GM19035 (cell line): ENCODE results near the gene ILF3.

Source experiments
- ATAC-seq: cut with Tn5 transposase; IDR thresholded peaks from one replicate; pipeline ENCODE4 v1.9.1; 2021; ENCODE audit not compliant: unreplicated experiment

ILF3 gene

DNA sequence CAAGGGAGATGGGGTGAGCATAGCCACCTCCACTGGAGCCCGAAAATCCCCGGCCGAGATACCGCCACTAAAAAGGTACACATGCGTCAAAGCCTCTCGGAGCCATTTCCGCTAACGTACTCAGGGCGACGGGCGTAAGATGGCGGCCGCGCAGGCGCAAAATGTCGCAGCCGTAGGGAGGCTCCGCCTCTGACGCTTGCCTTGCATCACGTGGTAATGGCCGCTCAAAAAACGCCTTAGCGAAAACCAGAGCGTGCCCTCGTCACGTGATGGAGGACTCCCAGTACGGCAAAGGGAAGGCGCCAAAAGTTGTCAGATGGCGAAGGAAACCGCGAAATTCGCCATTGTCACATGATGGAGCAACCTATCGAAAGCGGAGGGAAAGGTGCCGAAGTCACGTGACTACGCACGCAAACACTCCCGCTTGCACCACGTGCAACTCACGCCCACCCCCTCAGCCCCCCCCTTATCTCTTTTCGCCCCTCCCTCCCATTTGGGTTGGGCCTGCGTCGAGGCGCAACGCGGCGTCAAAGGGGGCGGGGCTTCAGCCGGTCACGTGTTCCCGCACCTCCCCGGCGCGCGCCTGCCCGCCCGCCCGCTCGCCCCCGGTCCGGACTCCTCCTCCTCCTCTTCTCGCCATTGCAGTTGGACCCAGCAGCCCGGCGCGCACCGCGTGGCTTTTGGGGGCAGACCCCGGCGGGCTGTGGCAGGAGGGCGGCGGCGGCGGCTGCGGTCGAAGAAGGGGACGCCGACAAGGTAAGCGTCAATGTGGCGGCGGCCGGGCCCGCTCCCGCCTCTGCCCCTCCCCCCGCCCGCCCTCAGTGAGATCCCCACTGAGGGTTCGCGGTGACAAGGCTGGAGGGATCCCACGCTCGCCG lies at the start of gene ILF3:
ILF3 (plus strand) TSS at position 615 of the 878 bp plus-strand sequence. CDS start 16,260 bp downstream, outside the sequence.
- ATAC-seq = peak; percentile 72

DNA sequence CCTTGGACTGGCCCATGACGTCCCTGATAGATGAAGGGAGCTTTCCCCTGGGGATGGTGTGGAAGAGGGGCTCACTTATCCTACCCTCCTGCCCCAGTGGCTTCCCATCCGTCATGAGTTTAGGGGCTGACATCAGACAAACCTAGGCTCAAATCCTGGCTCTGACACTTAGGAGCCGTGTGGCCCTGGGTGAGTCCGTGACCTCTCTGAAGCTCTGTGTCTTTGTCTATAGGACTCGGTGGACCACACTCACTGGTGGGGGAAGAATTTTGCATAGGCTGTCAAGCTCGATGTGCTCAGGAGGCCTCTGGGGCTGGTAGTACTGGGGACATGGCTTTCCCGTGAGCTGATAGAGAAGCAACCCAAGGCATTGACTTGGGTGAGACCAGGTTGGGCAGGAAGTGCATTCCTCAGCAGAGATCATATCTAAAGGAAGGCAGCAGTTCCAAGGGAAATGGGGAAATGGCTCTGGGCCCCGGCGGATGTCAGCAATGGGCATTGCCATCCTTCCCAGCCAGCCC lies 49.6 kb upstream of the ILF3 start:
- peak; percentile 25 for ATAC-seq

DNA sequence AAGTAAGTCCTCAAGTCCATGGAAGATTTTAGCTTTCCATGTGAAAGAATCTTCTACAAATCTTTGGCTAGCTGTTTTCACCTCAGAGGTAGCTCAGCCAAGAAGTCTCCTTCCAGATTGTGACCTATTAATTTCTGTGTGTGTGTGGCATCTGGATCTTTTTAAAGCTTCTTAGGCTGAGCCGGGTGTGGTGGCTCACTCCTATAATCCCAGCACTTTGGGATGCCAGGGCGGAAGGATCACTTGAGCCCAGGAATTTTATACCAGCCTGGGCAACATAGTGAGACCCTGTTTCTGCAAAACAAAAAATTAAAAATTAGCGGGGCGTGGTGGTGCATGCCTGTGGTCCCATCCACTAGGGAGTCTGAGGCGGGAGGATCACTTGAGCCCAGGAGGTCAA lies 42.2 kb upstream of the ILF3 start:
- no peak for ATAC-seq

DNA sequence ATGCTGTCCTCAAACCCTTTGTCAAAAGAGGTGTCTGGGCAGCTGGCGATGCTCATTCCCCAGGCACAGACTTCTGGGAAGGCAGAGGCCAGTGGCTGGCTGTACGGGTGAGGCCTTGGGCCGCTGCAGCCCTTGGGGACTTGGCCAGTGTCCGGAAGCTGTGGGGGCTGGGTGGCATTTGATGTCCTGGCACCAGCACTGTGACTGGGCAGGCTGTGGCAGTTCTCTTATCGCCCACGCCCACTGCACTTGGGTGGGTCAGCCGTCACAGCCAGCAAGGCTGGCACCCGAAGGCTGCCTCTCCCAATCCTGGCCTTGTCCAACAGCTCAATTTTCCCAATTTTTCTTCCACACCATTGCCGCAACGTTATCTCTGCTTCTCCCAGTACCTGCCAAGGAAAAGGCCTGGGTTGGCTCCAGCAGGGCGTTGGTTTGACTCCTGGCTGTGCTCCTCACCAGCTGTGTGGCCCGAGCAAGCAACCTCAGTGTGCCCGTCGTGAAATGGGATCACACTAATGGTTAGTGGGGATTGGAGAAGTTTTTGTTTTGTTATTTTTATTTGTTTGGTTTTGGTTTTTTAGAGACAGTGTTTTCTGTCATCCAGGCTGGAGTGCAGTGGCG lies 41.5 kb upstream of the ILF3 start:
- no peak for ATAC-seq

DNA sequence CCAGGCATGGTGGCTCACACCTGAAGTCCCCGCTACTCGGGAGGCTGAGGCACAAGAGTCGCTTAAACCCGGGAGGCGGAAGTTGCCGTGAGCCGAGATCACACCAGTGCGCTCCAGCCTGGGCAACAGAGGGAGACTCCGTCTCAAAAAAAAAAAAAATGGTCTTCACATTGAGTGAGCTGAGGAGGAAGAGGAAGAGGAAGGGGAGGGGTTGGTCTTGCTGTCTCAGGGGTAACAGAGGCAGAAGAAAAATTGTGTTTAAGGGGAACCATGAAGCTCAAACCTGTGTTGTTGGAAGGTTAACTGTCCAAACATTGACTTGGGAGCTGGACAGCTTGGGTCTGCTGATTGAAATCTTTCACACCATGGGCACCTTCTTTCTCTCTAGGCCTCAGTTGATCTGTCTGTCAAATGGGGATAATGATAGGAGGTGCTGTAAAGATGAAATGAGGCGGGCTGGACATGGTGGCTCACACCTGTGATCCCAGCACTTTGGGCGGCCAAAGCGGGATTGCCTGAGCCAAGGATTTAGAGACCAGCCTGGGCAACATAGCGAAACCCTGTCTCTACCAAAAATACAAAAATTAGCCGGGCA lies 38.6 kb upstream of the ILF3 start:
- no peak for ATAC-seq

DNA sequence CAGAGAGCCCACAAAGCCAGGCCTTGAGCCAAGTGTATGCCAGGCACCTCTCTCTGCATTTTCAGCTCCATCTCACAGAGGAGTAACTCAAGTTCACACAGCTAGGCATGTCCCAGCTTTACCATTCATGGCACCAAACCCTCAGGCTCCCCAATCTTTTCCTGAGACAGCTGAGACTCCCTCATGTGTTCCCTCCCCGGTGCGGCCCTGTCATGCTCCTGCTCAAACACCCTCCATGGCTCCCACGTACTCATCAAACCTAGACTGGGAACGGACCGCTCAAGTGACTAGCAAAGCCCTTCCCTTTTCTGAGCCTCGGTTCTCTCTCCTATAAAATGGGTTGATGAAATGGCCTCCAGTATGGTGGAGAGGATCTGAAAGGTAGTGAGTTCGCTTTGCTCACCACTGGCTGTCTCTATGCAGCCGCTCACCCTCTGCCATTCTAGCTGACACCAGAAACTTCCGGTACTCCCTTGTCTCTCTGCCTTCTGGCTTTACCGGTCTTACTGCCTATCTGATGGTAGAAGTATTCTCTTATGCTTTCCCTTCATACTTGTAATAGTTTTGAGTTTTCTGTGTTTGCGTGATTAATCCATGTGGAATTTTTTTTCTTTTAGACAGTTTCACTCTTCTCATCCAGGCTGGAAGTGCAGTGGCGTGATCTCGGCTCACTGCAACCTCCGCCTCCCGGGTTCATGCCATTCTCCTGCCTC lies 36.6 kb upstream of the ILF3 start:
- no peak for ATAC-seq

DNA sequence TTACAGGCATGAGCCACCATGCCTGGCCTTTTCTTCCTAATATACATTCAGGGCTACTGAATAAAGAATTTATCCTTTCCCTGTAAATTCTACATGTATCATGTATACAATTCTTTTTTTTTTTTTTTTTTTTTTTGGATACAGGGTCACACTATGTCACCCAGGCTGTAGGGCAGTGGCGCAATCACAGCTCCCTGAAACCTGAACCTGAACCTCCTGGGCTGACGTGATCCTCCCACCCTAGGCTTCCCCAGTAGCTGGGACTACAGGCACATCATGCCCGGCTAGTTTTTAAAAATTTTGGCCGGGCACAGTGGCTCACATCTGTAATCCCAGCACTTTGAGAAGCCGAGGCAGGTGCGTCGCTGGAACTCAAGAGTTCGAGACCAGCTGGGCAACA lies 35.3 kb upstream of the ILF3 start:
- no peak for ATAC-seq

DNA sequence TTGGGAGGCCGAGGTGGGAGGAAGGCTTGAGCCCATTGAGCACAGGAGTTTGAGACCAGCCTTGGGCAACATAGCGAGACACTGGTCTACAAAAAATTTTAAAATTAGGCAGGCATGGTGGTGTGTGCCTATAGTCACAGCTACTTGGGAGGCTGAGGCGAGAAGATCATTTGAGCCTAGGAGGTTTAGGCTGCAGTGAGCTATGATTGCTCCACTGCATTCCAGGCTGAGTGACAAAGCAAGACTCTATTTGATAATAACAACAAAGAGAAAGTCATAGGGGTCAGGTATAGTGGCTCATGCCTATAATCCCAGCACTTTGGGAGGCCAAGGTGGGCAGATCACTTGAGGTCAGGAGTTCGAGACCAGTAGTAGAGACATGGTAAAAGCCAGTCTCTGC lies 33.4 kb upstream of the ILF3 start:
- no peak for ATAC-seq

DNA sequence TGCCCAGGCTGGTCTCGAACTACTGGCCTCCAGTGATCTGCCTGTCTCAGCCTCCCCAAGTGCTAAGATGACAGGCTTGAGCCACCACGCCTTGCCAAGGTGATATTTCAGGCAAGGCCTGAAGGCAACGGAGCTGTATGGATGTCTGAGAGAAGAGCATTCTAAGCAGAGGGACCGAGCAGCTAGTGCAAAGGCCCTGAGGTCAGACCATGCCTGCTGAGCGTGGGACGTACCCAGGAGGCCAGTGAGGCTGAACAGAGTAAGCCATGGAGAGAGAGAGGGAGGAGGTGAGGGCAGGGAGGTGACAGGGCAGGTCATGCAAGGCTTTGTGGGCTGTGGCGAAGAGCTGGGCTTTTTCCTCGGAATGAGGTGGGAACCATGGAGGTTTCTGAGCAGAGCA lies 32.2 kb upstream of the ILF3 start:
- no peak for ATAC-seq

DNA sequence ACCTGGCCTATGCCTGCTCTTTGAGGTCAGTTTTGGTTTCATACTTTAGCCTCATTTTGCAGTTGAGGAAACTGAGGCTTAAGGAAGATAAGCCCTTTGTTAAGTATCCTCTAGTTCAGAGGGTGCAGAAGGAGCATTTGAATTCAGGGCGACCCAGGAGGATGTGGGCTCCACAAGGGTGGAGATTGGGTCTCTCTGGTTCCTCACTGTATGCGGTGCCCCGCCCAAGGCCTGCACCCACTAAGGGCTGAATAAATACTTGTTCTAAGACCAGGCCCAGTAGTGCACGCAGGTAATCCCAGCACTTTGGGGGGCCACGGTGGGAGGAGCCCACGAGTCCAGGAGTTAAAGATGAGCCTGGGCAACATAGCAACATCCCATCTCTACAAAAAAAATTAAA lies 29.6 kb upstream of the ILF3 start:
- no peak for ATAC-seq

DNA sequence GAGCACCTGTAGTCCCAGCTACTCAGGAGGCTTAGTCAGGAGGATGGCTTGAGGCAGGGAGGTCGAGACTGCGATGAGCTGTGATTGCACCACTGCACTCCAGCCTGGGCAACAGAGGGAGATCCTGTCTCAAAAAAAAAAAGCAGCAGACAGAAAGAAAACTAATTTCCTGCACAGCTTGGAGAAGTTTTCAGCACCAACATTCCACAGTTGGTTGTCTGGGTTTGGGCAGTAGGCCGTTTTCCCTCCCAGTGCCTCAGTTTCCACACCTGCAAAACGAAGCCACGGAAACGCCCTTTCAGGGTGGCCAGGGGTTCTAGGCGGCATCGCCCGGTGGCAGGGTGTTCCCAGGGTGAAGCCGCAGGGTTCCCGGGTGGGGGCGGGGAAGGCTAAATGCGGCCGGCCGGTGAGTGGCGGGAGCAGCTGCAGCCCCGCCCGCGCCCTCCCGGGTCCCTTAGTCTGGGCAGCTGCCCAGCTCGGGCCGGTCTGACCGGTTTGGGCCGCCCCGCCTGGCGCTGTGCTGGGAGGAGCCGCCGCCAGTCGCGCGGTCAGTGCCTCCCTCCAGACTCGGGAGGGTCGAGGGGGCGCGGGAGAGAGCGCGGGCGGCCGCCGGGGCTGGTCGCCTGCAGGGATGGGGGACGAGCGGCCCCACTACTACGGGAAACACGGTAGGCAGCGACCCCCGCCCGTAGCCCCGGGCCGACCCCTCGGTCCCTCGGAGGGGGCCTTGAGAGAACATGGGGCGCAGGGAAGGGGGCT lies 29.0 kb upstream of the ILF3 start, which contains the start of gene SLC44A2:
SLC44A2 (plus strand) TSS at position 551 of the 759 bp plus-strand sequence; CDS start at position 632, 81 bp downstream.
- ATAC-seq = no peak

DNA sequence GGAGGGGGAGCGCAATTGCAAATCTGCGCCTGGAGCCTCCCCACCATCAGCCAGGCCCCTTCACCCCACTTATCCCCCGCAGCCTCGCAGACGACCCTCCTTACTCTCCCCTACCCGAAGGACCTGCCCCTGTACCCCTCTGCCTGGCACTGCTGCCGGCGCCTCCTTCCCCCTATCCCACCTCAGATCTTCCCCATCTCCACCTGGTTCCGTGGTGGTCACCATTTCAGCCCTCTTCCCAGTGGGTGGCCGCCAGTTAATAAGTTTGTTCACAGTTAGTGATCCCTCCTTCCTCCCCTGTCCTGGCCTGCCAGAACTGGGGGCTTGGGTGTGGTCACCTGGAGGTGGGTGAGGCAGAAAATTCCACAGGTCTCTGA lies 28.4 kb upstream of the ILF3 start:
- ATAC-seq = no peak

DNA sequence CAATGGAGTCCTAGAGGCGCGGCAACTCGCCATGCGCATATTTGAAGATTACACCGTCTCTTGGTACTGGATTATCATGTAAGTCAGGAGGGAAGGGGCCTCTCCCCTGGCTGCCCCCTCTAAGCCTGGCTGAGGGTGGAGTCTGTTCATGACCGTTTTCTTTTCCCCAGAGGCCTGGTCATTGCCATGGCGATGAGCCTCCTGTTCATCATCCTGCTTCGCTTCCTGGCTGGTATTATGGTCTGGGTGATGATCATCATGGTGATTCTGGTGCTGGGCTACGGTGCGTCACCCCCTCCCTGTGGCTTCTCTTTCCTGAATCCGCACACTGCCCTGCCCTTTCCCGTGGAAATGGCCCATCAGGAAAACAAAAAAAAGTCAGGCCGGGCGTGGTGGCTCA lies 22.3 kb upstream of the ILF3 start:
- no peak for ATAC-seq

DNA sequence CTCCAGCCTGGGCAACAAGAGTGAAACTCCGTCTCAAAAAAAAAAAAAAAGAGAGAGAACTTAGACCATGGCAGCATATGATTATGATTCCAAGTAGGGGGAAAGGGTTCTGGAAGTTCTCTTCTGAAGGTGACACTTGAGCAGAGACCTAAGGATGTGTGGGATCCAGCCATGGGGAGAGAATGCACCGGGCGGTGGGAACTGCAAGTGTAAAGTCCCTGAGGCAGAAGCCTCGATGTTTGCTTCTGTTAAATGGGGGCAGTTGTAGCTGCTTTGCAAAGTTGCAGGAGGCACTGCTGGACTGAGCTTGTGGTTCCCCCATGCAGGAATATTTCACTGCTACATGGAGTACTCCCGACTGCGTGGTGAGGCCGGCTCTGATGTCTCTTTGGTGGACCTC lies 19.7 kb upstream of the ILF3 start:
- ATAC-seq = no peak

DNA sequence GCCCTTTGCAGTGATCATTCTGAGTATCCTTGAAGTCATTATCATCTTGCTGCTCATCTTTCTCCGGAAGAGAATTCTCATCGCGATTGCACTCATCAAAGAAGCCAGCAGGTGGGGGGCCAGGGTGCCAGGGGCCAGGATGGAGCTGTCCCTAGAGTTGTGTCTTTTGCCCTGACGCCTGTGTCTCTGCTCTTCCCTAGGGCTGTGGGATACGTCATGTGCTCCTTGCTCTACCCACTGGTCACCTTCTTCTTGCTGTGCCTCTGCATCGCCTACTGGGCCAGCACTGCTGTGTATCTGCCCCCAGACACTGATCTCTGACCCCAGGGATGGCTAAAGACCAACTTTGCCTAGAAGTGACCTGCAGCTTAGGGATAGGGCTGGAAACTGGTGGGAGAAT lies 19.2 kb upstream of the ILF3 start:
- ATAC-seq = no peak

DNA sequence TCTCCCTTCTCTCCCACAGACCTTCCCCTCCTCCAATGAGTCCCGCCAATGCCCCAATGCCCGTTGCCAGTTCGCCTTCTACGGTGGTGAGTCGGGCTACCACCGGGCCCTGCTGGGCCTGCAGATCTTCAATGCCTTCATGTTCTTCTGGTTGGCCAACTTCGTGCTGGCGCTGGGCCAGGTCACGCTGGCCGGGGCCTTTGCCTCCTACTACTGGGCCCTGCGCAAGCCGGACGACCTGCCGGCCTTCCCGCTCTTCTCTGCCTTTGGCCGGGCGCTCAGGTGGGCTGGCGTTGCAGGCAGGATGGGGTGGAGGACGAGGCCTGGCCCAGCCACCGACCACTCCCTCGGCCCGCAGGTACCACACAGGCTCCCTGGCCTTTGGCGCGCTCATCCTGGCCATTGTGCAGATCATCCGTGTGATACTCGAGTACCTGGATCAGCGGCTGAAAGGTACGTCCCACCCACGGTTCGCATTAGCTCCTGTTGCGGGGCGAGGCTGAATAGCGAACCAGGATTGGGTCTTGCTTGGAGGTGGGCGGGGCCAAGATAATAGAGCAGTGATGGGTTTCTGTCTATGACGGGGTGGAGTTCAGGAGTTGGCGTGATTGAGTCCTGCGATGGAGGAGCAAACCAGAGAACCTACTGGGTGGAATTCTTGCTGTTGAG lies 17.7 kb upstream of the ILF3 start:
- no peak for ATAC-seq

DNA sequence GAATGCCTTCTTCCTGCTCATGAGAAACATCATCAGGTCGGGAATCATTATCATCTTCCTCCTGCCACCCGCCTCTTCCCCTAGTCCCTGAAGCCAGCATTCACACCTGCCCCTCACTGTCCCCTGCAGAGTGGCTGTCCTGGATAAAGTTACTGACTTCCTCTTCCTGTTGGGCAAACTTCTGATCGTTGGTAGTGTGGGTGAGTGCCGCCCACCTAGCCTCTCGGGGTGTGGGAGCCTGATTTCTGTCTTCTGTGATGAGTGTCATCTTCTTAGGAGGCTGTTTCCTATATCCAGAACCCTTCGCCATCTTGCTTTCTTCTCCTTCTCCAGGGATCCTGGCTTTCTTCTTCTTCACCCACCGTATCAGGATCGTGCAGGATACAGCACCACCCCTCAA lies 16.3 kb upstream of the ILF3 start:
- ATAC-seq = no peak

DNA sequence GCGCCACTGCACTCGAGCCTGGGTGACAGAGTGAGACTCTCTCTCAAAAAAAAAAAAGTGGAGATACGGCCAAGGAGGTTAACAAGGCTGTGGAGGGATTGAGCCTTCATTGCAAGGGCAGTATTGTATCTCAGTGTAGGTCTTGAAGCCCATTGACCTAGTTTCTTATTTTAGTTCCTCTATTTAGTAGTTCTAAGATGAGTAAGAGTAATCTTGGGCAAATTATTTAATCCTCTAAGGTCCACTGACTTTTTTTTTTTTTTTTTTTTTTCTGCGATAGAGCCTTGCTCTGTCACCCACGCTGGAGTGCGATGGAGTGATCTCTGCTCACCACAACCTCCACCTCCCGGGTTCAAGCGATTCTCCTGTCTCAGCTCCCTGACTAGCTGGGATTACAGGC lies 14.3 kb upstream of the ILF3 start:
- ATAC-seq = no peak

DNA sequence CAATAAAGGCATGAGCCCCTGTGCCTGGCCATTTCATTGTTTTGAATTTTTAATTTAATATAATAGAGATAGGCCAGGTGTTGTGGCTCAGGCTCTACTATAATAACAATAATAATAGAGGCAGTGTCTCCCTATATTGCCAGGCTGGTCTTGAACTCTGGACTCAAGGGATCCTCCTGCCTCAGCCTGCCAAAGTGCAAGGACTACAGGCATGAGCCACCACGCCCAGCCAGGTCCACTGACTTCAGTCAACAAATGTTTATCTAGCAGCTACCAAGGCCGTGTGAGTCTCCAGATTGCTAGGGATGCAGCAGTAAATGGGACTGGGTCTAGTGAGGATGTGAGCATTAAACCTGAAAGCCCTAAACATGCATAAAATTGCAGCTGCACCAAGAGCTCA lies 13.8 kb upstream of the ILF3 start:
- no peak for ATAC-seq

DNA sequence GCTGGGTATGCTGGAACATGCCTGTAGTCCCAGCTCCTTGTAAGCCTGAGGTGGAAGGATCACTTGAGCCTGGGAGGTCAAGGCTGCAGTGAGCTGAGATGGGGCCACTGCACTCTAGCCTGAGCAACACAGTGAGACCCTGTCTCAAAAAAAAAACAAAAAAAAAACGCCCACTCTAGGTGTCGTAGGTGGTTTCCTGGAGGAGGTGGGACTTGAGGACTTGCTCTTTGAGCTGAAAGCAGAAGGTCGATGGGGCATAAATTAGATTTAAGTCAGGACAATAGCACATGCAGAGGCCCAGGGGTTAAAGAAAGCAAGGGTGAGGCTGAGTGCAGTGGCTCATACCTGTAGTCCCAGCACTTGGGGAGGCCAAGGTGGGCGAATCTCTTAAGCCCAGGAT lies 12.9 kb upstream of the ILF3 start:
- ATAC-seq = no peak
